ENCODE data around the gene DPEP3. TPM values are rescaled to one million over a fixed set of nuclear protein-coding genes. Genes with fewer than 3 reads are reported as not detected.

DPEP3 gene
- total RNA-seq, 1 experiment from 2014 or later = 1.6 TPM

- Mint-ChIP-seq H3K4me3 (no peak overlapping the region), H3K9me3 (no peaks in the 10 kb centered on the region), H3K36me3 (no peaks in the 10 kb centered on the region), H3K27ac (no peak overlapping the region), H3K27me3 (ENCODE audit: low read depth) (peaks cover 8% of the 10 kb centered on the region; the same call in 1 of the 2 replicates), H3K4me1 (no peaks in the 10 kb centered on the region; the same call in 1 of the 2 replicates)
- TF ChIP-seq PRDM15 (CRISPR knock-in tag; IDR thresholded peaks at IDR 0.05) (no peak), NFYB (CRISPR knock-in tag; conservative IDR thresholded peaks at IDR 0.05; ENCODE audit: low read depth) (no peak), ATF1 (CRISPR knock-in tag; IDR thresholded peaks at IDR 0.05) (no peak), GRHL2 (CRISPR knock-in tag; IDR thresholded peaks at IDR 0.05; ENCODE audit: insufficient replicate concordance, severe bottlenecking) (no peak), PRRX2 (CRISPR knock-in tag; IDR thresholded peaks at IDR 0.05) (no peak), NR1H2 (CRISPR knock-in tag; IDR thresholded peaks at IDR 0.05) (no peak), ATF2 (CRISPR knock-in tag; IDR thresholded peaks at IDR 0.05; ENCODE audit: borderline replicate concordance, low read depth) (no peak), SMAD3 (CRISPR knock-in tag; IDR thresholded peaks at IDR 0.05; ENCODE audit: borderline replicate concordance) (no peak)
- ChIA-PET CTCF (interaction anchor here (1.4 kb wide), 1 partner anchor 64 kb away, joined by 4 read pairs; no protein-coding TSS in a partner anchor), POLR2A (no interaction called here)
- DNase-seq (ENCODE audit: low spot score) (no peak), ATAC-seq (no peak)
These were observed 3.3 kb downstream of the DPEP3 start for GRCh38 chr16:67977005-67977404.

- Mint-ChIP-seq H3K36me3 (no peaks in the 10 kb centered on the region), H3K27ac (peak overlapping the region; percentile 8; the same call in 1 of the 2 replicates), H3K9me3 (no peaks in the 10 kb centered on the region), H3K4me1 (no peaks in the 10 kb centered on the region; the same call in 1 of the 2 replicates), H3K4me3 (no peak overlapping the region), H3K27me3 (ENCODE audit: low read depth) (peaks cover 8% of the 10 kb centered on the region; the same call in 1 of the 2 replicates)
- DNase-seq (ENCODE audit: low spot score) (no peak), ATAC-seq (no peak)
- ChIA-PET POLR2A (interaction anchor here (0.5 kb wide), 1 partner anchor 1376 kb away, joined by 8 read pairs; no protein-coding TSS in a partner anchor), CTCF (no interaction called here)
- TF ChIP-seq ATF2 (CRISPR knock-in tag; IDR thresholded peaks at IDR 0.05; ENCODE audit: borderline replicate concordance, low read depth) (no peak), ZNF671 (CRISPR knock-in tag; IDR thresholded peaks at IDR 0.05) (no peak), TEAD4 (CRISPR knock-in tag; IDR thresholded peaks at IDR 0.05) (no peak), OVOL2 (CRISPR knock-in tag; IDR thresholded peaks at IDR 0.05; ENCODE audit: borderline replicate concordance) (no peak), KAT7 (CRISPR knock-in tag; IDR thresholded peaks at IDR 0.05; ENCODE audit: borderline replicate concordance) (no peak), ZBTB43 (CRISPR knock-in tag; IDR thresholded peaks at IDR 0.05) (no peak)
These were observed 4.1 kb downstream of the DPEP3 start for GRCh38 chr16:67976205-67976604.

Data from WTC11 (cell line).